ENCODE results near the gene GRP.

GRP gene

GRCh38 chr18:59268721-59269562 is 49.0 kb downstream of the GRP start:
- FAIRE-seq, result no peak

- FAIRE-seq, result no peak
Measured at GRCh38 chr18:59269563-59270119, 49.7 kb downstream of the GRP start.

GRCh38 chr18:59270689-59271257 is 50.8 kb downstream of the GRP start:
- no peak for FAIRE-seq

- no peak for FAIRE-seq
Measured at GRCh38 chr18:59271606-59272220, 51.8 kb downstream of the GRP start.

- FAIRE-seq, result no peak
Measured at GRCh38 chr18:59272221-59272888, 52.4 kb downstream of the GRP start.

GRCh38 chr18:59272891-59273758 is 53.2 kb downstream of the GRP start, which contains the start of gene RAX:
RAX (minus strand) TSS chr18:59273454; CDS start chr18:59273206, 248 bp downstream.
- no peak for FAIRE-seq

GRCh38 chr18:59273759-59274532 is 54.0 kb downstream of the GRP start:
- FAIRE-seq, result no peak

- FAIRE-seq, result no peak
Measured at GRCh38 chr18:59274533-59274928, 54.6 kb downstream of the GRP start.

GRCh38 chr18:59275406-59275949 is 55.5 kb downstream of the GRP start:
- FAIRE-seq, result no peak

- FAIRE-seq, result no peak
Measured at GRCh38 chr18:59276047-59276446, 56.1 kb downstream of the GRP start.

GRCh38 chr18:59278793-59279192 is 58.8 kb downstream of the GRP start:
- no peak for FAIRE-seq

- FAIRE-seq, result no peak
Measured at GRCh38 chr18:59279193-59279592, 59.2 kb downstream of the GRP start.

GRCh38 chr18:59279722-59280121 is 59.8 kb downstream of the GRP start:
- no peak for FAIRE-seq
